Mucosa of rectum (tissue), 2 donors: ENCODE data around the gene ADAMTSL2.

Experiments used
- H3K27ac ChIP-seq, 2 donors: one replicate each; pipeline ENCODE4 v1.7.0; 2013; ENCODE audit warnings: inconsistent platforms in 2 of 2, low read depth in 2 of 2, low read length in 2 of 2
- H3K27me3 ChIP-seq, 2 donors: one replicate each; pipeline ENCODE4 v1.7.0; 2013; ENCODE audit warnings: low read length in 2 of 2; ENCODE audit not compliant: control insufficient read depth in 2 of 2, insufficient read depth in 2 of 2
- H3K36me3 ChIP-seq, 2 donors: one replicate each; pipeline ENCODE4 v1.7.0; 2013; ENCODE audit warnings: low read length in 2 of 2; ENCODE audit not compliant: control insufficient read depth in 2 of 2, insufficient read depth in 2 of 2
- H3K4me1 ChIP-seq, 2 donors: one replicate each; pipeline ENCODE4 v1.7.0; 2013; ENCODE audit warnings: low read length in 2 of 2, mild to moderate bottlenecking in 1 of 2; ENCODE audit not compliant: control insufficient read depth in 2 of 2, insufficient read depth in 2 of 2
- H3K4me3 ChIP-seq, 2 donors: one replicate each; pipeline ENCODE4 v1.7.0; 2013; ENCODE audit warnings: low read length in 2 of 2
- H3K9ac ChIP-seq, 2 donors: one replicate each; pipeline ENCODE4 v1.7.0; 2013; ENCODE audit warnings: low read length in 2 of 2, low read depth in 1 of 2, mild to moderate bottlenecking in 1 of 2
- H3K9me3 ChIP-seq, 2 donors: one replicate each; pipeline ENCODE4 v1.7.0; 2013; ENCODE audit warnings: low read length in 2 of 2; ENCODE audit not compliant: control insufficient read depth in 2 of 2
- donor health status: healthy.
- donor health status: Normal muscosa, but diverticular disease.

ADAMTSL2 gene

GRCh38 chr9:133595910-133596309 is 61.4 kb downstream of the ADAMTSL2 start:
- Histone ChIP-seq H3K36me3 (no peaks in the 10 kb centered on the region), H3K4me1 (no peaks in the 10 kb centered on the region), H3K4me3 (no peak overlapping the region), H3K27ac (no peak overlapping the region), H3K27me3 (no peaks in the 10 kb centered on the region), H3K9me3 (peaks cover 0 to 6% of the 10 kb centered on the region in 2 donors), H3K9ac (no peak overlapping the region)

- no peak overlapping the region for H3K4me3 ChIP-seq
- H3K4me1 ChIP-seq = no peaks in the 10 kb centered on the region
- H3K9ac ChIP-seq = no peak overlapping the region
- H3K27me3 ChIP-seq = peaks cover 0 to 2% of the 10 kb centered on the region in 2 donors
- H3K36me3 ChIP-seq = no peaks in the 10 kb centered on the region
- H3K27ac ChIP-seq = no peak overlapping the region
- peaks cover 0 to 6% of the 10 kb centered on the region in 2 donors for H3K9me3 ChIP-seq
Observed at GRCh38 chr9:133597316-133597957, 62.9 kb downstream of the ADAMTSL2 start.

- H3K4me1 ChIP-seq = no peaks in the 10 kb centered on the region
- H3K9me3 ChIP-seq = peaks cover 0 to 6% of the 10 kb centered on the region in 2 donors
- H3K27ac ChIP-seq = no peak overlapping the region
- no peaks in the 10 kb centered on the region for H3K36me3 ChIP-seq
- peaks cover 2 to 5% of the 10 kb centered on the region in 2 donors for H3K27me3 ChIP-seq
- H3K9ac ChIP-seq = no peak overlapping the region
- H3K4me3 ChIP-seq = no peak overlapping the region
Observed at GRCh38 chr9:133598978-133599377, 64.5 kb downstream of the ADAMTSL2 start.

GRCh38 chr9:133599470-133600173 is 65.1 kb downstream of the ADAMTSL2 start:
- H3K27ac ChIP-seq = no peak overlapping the region
- H3K4me1 ChIP-seq = no peaks in the 10 kb centered on the region
- peaks cover 2 to 5% of the 10 kb centered on the region in 2 donors for H3K27me3 ChIP-seq
- no peaks in the 10 kb centered on the region for H3K36me3 ChIP-seq
- H3K4me3 ChIP-seq = no peak overlapping the region
- H3K9ac ChIP-seq = no peak overlapping the region
- H3K9me3 ChIP-seq = peaks cover 0 to 6% of the 10 kb centered on the region in 2 donors

GRCh38 chr9:133600739-133601138 is 66.2 kb downstream of the ADAMTSL2 start:
- no peak overlapping the region for H3K4me3 ChIP-seq
- H3K9ac ChIP-seq = no peak overlapping the region
- no peak overlapping the region for H3K27ac ChIP-seq
- H3K27me3 ChIP-seq = peaks cover 2 to 5% of the 10 kb centered on the region in 2 donors
- H3K4me1 ChIP-seq = no peaks in the 10 kb centered on the region
- peaks cover 0 to 6% of the 10 kb centered on the region in 2 donors for H3K9me3 ChIP-seq
- no peaks in the 10 kb centered on the region for H3K36me3 ChIP-seq

GRCh38 chr9:133601746-133602145 is 67.2 kb downstream of the ADAMTSL2 start:
- Histone ChIP-seq H3K9ac (no peak overlapping the region), H3K9me3 (peaks cover 0 to 6% of the 10 kb centered on the region in 2 donors), H3K36me3 (no peaks in the 10 kb centered on the region), H3K27me3 (peaks cover 4 to 5% of the 10 kb centered on the region in 2 donors), H3K4me1 (no peaks in the 10 kb centered on the region), H3K4me3 (no peak overlapping the region), H3K27ac (no peak overlapping the region)

GRCh38 chr9:133602277-133602676 is 67.8 kb downstream of the ADAMTSL2 start:
- peaks cover 5 to 9% of the 10 kb centered on the region in 2 donors for H3K27me3 ChIP-seq
- H3K27ac ChIP-seq = no peak overlapping the region
- no peak overlapping the region for H3K4me3 ChIP-seq
- no peaks in the 10 kb centered on the region for H3K36me3 ChIP-seq
- H3K4me1 ChIP-seq = no peaks in the 10 kb centered on the region
- H3K9me3 ChIP-seq = peaks cover 0 to 4% of the 10 kb centered on the region in 2 donors
- H3K9ac ChIP-seq = no peak overlapping the region

- Histone ChIP-seq H3K27ac (no peak overlapping the region), H3K36me3 (no peaks in the 10 kb centered on the region), H3K27me3 (peaks cover 9 to 12% of the 10 kb centered on the region in 2 donors), H3K4me1 (no peaks in the 10 kb centered on the region), H3K9me3 (no peaks in the 10 kb centered on the region), H3K4me3 (no peak overlapping the region), H3K9ac (no peak overlapping the region)
Observed at GRCh38 chr9:133603135-133603927, 68.8 kb downstream of the ADAMTSL2 start.

- no peak overlapping the region for H3K9ac ChIP-seq
- H3K4me3 ChIP-seq = no peak overlapping the region
- H3K27ac ChIP-seq = no peak overlapping the region
- peaks cover 11 to 12% of the 10 kb centered on the region in 2 donors for H3K27me3 ChIP-seq
- H3K4me1 ChIP-seq = no peaks in the 10 kb centered on the region
- H3K9me3 ChIP-seq = no peaks in the 10 kb centered on the region
- H3K36me3 ChIP-seq = no peaks in the 10 kb centered on the region
Observed at GRCh38 chr9:133604214-133604613, 69.7 kb downstream of the ADAMTSL2 start.

GRCh38 chr9:133604856-133605255 is 70.4 kb downstream of the ADAMTSL2 start:
- H3K9ac ChIP-seq = no peak overlapping the region
- H3K4me3 ChIP-seq = no peak overlapping the region
- H3K27ac ChIP-seq = no peak overlapping the region
- peaks cover 12 to 14% of the 10 kb centered on the region in 2 donors for H3K27me3 ChIP-seq
- H3K4me1 ChIP-seq = no peaks in the 10 kb centered on the region
- H3K36me3 ChIP-seq = no peaks in the 10 kb centered on the region
- H3K9me3 ChIP-seq = no peaks in the 10 kb centered on the region
